NCI-H345 (cell line): ENCODE data around the gene BMP6.
A peak's percentile ranks its signal among the peaks of the same experiment; 100 is the strongest.

Experiments
- DNase-seq: peaks from one replicate; lab custom pipeline; 2025; lab: John Stamatoyannopoulos, UW

BMP6 gene

DNA sequence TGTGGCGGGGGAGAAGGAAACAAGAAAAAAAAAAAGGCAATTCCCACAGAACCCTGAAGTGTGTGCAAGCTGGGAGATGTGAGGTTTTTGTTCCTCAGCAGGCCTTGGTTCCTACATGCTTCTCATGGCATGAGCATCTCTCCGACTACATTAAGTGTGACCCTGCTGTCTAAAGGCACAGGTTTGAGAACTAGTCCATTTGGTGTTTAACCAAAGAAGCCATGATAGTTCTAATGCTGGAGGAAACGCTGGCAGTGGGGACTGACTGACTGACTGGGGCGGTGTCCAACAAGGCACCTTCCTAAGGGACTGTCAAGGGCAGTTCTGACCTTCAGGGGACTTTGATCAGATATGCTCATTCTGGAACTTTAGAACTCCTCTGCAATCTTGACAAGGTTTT, 180.8 kb downstream of the BMP6 start:
- no peak for DNase-seq

DNA sequence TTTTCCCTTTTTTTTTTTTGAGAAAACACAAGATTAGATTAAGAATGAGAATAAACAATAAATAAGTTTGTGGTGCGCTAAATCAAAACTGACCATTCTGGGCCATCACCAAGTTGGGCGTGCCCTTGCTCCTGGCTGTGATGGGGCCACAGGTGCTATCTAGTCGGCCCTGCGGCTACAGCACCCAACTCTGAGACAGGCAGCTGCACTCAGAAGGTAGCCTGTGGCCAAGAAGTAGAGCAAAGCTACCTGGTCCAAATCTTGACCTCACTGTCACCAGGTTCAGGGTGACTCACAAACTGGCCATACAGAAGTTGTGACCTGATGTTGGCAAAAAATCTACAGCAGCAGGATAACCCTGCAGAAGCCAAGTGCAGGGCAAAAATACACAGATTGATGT, 181.3 kb downstream of the BMP6 start:
- DNase-seq, result no peak

DNA sequence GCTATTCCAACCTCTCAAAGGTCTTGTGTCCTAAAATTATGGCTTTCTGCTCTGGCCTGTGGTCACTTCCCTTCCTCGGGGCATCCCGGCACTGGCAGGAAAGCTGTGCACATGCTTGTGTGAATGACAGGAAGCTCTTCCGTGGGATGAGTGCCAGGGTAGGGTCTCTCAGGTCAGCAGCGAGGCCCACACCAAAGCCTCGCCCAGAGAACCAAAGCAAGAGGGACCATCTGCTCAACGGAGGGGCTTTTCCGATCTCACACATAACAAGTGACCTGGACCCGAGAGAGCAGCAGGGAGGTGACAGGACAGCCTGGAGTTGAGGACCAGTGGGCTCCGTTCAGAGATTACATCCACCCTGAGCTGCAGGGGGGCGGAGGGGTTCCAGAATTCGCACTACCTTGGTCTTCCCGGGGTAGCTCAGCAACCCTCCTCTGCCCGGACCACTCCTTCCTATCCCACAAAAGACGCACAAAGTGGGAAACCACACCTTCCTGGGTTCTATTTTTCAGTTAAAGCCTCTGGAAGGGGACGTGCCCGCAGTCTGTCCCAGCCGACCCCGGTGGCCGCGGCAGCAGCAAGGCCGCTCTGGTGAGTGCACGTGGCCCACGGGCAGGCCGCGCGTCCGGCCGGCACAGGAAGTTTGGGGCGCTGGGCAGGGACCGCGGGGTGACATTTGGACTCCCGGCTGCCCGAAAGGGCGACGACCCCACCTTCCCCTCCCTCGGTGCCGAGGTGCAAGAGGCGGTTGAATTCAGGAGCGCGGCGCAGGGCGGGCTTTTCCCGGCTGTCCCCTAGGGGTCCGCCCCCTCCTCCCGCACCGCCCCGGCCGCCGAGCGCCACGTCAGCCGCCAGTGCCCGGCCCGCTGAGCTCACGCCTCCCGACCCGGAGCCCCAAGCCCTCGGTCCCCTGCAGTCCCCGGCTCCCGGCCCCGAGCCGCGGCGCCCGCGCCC, 183.7 kb downstream of the BMP6 start:
- peak; percentile 0 for DNase-seq

DNA sequence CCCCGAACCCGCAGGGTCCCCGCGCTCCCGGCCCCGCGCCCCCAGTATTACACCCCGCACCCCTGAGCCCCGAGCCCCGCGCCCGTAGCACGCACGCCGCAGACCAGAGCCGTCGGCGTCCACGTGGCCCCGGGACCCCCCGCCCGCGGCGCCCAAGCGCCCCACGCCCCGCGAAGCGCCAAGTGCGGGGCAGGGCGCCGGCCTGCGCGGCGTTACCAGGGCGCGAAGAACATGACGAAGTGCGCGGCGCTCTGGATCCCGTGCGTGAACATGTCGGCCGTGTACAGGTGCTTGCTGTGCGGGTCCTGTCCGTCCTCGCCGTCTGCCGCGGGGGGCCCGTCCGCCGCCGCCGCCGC, 184.4 kb downstream of the BMP6 start:
- no peak for DNase-seq

DNA sequence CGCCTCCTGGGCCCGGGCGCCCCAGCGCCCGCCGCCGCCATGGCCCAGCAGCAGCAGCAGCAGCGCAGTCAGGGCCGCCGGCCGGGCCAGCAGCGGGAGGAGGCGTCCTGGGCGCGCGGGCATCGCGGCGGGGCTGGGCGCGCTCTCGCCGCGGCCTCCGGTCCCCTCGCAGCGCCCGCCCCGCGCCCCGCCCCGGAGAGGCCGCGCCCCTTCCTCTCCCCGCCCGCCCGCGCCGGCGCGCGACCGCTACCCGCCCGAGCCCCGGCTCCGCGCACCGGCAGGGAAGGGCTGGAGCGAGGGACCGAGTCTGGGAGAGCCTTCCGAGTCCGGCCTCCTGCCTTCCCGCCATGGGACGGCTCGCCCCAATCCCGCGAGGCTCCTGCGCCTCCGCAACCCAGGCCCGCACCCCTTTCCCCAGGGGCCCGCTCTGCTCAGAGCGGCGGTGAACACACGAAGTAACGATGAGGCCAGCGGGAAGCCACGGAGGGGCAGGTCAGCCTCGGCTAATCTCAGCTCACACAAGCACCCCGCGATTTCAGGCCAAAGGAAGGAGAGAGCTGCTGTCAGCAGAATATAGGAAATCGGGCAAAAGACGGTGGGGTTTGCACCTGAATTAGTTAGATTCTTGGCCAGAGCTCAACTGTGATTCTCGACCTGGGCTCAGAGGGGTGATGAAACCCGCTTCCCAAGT, 184.9 kb downstream of the BMP6 start, which contains the start of gene TXNDC5:
Gene TXNDC5 (minus strand): TSS at position 135 of the 691 bp plus-strand sequence. CDS start 12 bp downstream, at position 123.
- peak; percentile 42 for DNase-seq

DNA sequence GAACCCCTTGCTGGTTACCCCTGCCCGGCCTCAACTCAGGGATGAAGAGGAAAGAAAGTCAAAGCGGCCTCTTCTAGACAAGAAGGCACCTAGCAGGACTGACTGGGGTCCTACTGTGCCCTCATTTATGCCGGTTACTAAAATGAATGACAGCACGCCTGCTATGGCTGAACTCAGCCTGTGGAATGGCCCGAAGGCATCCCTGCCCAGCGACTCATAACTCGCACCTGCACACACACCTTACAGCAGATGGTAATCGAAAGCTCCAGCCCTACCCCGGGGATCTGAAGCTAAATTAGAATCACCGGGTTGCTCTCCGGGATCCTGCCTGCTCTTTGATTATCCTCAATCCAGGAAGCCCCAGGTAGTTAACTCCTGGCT, 185.4 kb downstream of the BMP6 start:
- peak; percentile 20 for DNase-seq

DNA sequence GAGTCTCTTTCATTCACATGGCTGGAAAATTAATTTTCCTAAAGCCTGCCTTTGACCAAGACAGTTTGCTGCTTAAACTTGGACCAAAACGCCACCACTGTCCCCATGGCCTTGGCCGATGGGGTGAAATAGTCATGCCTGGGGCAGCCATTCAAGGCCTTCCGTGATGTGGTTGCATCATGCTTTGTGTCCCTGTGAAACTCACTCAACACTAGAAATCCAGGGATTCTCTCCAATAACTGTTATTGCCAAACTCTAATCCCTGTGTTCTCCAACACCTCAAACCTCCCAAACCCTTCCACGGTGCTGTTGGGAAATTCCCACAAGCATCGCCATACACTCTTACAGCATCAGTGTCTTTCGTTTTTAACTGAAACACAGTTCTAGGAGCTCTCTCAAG, 186.1 kb downstream of the BMP6 start:
- DNase-seq, result no peak

DNA sequence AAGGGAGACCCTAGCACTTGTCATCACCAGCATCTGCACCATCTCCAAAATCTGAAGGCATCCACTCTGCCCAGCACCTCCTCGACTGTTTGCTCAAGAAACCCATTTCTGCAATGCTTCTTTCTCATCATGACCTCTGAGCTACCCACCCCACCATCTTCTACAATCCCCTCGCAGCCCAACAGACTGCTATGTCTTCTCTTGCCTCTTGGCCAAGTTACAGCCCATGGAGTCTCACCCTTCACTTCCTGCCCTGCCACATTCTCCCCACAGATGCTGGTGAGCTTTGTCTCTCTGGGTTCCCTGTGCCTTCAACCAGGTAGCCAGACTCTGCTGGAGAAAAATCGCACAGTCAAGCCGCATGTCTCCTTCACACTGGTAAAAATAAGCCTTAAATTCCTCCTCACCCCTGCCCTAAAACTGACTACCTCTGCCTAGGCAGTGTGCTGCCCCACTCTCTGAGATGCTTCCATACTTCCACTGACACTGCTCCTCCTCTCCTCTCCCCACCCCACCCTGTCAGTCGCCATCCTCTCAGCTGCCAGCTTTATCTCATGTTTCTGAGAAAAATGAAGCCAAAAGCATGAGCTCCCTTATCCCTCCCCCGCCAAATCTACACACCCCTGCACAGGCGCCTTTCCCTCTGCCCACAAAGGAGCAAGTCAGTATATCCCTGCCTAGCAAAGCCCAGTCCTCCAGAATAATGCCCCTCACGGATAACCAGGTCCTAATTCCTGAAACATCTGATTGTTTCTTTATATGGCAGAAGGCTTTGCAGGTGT, 187.0 kb downstream of the BMP6 start:
- no peak for DNase-seq

DNA sequence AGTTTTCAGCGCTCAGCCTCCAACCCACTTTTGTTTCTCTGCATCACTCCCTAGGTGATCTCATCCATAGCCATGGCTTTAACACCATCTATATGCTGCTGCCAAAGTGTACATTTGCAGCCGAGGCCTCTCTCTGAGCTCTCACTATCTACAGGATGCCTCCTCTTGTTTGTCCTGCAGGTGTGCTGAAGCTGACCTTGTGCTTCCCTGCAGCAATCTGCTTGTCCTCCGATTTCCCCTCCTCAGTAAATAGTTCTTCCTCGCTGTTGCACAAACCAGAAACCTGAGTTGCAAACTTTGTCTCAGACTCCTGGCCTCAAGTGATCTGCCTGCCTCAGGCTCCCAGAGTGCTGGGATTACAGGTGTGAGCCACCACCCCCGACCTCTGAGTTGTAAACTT, 188.4 kb downstream of the BMP6 start:
- DNase-seq, result no peak

DNA sequence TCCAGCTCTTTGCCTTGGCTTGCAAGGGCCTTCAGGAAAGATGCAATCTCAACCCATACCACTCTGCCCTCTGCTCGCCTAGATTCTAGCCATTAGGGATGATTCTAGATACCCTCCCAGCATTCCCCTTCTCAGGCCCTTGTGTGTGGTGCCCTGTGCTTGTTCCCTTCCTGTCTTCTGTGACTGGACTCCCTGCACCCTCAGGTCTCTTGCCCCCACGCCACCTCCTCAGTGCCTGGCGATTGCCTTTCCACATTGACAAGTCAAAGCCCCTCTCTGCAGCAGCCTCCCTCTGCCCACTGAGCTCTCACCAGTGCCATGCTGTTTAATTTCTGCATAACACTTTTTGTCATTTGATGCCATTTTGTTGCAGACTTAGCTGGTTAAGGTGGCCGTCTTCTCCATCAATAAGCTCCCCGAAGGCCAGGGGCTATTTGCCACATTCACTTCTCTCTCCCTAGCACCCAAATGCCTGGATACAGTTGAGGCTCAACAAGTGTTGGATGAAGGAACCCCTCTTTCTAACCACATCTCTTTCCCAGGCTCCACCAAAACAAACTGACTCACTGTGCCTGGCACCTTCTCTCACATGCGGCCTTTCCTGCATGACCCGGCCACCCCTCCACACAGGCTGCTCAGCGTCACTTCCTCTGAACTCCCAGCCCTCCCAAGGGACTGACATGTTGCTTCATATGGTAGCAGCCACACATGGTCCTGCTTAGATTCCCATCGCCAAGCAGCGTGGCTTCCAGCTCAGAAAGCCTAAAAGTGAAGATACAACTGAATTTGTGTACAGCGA, 189.3 kb downstream of the BMP6 start:
- DNase-seq, result no peak

DNA sequence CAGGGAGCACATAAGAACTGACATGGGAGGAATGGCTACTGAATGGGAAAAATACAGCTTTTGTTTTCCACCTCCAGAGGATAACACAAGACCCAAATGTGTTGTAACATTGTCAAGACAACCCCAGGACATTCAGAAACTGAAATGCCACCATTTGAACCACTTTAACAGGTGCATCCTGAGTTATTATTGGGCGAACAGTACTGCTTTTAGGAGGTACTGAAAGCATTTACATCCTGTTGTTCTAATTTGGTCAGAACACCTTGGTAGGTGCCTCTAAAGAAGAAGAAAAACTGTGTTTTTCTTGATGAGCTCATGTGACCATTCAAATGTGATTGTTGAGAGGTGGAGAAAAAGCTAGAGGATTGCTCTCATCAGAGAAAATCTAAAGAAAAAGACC, 191.1 kb downstream of the BMP6 start:
- no peak for DNase-seq

DNA sequence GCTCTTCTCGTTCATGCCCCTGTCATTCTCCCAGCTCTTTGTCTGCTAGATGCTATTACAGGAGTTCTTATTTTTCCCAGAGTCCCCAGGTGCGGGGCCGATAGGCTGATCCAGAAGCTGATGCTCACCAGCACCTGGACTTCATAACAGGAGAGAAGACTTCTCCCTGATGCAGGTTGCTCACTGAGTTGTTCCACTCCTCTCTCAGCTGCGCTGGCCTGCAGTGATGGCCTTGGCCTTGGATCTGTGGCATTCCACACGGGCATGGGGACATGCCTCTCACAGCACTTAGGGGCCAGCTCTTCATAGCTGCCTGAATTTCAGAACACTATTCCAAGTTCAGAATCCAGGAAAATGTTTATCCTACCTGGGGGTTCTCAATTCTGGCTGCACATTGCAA, 191.8 kb downstream of the BMP6 start:
- DNase-seq, result no peak

DNA sequence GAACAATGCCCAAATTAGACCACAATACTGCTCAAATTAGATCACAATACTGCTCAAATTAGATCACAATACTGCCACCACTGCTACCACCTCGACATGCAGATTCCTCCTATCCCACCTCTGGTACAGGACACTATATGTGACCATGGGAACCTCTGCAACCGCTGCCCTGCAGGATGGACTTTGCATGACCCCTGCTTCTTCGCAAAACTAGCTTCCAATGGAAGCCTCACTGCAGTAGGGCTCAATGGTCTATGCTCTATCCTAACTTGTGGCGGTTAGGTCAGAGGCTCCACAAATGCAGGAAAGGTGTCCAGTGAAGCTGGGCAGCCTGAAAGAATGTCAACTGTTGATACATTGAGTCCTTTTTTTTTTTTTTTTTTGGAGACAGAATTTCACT, 192.5 kb downstream of the BMP6 start:
- DNase-seq, result no peak

DNA sequence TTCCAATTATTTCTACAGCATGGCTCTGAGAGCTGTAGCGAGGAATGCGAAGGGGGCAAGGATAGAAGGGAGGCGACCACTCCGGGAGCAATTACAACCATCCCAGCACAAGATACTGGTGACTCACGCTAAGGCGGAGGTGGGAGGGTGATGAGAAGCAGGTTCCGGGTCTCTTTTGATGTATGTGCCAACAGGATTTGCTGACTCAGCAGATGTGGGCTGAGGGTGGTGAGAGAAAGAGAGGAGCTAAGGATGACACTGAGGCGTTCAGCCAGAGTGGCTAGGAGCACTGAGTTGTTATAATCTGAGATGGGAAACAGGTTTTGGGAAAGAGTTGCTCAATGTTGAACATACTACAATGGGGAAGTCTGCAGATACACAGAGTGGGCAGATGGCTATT, 194.0 kb downstream of the BMP6 start:
- DNase-seq, result no peak

DNA sequence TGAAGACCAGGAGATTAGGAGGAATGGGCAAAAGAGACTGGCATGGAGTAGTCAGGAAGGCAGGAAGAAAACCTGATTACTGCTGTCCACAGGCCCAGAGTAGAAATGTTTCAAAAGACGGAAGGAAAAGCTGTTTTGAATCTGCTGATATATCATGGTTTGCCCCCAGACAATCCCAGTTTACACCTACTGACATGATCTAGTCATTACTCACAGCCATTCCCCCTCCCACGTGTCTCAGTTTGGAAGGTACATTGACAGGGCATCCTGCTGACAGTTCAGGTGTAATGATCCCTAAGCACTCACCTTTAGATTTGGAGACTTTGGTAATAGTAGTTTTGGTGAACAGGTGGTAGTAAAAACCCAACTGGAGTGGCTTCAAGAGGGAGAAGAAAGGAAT, 194.5 kb downstream of the BMP6 start:
- DNase-seq, result peak; percentile 68

DNA sequence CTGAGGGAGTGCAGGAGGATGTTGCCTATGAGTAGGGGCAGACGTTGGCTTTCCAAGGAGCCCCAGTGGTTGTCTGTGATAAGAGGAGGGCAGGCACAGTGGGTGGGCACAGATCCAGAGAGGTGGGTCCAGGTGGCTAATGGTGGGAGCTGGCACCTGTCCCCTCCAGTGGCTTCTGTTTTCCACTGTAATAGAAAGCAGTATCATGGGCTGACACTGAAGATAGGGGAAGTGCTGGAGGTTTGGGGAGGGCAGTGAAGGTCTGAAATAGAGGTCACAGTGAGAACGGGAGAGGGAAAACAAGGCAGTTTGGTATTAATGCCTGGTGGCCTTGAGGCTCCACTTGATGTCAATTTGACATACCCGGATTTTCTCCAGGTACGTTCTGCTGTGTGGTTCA, 195.1 kb downstream of the BMP6 start:
- no peak for DNase-seq

DNA sequence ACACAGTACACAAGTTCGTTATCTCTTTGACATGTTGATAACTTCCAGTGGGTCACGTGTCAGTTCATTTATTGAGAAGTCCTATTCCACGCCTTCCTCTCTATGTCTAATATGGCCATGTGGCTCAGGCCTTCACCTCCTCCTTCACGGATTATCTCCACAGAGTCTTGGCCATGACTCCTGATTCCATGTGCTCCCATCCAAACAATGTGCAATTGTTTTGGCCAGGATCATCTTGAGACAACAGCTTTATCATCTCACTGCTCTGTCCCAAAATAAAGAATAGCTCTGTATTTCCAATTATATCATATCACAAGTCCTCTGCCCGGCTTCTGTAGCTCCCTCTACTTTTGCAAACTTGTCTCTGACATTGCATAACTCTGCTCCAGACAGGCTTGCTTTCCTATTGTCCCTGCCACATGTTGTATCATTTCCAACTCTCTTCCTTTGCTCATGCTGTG, 195.8 kb downstream of the BMP6 start:
- no peak for DNase-seq

DNA sequence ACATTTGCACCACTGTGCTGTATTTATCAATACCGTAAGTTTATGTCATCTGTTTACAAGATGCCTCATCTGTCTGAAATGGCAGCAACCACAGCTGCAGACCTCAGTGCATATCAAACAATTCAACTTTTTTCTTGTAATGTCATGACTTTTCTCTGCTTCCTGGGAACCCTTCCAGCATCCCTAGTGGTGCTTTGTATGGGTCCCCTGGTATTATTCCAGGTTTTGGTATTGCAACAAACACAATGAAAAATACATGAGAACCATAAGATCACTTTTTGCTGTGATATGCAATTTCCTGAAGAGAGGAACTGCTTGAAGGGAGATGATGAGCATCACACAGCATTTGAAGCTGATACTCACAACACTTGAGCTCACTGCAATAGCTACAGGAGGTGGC, 196.7 kb downstream of the BMP6 start:
- DNase-seq, result no peak

DNA sequence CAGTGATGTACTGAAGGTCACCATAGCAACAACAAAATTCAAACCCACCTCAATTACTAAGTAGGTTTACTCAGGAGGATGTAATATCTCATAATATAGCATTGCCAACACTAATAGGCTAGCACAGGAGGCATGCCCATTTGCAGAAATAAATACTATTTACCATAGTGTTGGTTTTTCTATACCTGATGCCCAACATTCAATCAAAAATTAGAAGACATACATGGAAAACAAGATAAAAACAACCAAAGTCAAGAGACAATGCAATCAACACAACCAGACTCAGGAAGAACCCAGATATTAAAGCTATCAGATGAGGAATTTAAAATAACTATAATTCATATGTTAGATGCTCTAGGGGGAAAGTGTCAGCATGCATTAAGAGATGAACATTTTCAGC, 199.0 kb downstream of the BMP6 start:
- no peak for DNase-seq
